ENCODE data around the gene TRAPPC11. TPM values are rescaled to one million over a fixed set of nuclear protein-coding genes. Genes with fewer than 3 reads are reported as not detected.
A peak's percentile ranks its signal among the peaks of the same experiment; 100 is the strongest.

TRAPPC11 gene
- total RNA-seq, 1 donor from 2014 or later, result 26.3 TPM

DNA sequence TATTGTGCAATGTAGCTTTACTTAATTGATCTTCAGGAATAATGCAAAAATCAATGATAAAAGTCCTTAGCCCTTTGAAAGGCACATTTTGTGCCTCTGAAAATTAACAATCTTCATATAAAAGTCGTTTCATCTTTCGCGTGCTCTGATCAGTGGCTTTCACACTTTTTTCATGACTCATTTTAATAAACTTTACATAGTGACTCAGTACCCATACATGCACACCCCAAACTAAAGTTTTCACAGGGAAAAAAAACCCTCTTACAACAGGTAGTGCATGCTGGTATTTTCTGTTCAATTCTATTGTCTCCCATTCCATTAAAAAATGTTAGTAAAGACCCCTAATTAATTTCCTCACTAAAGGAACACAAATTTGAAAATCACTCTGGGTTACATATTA, 21.6 kb upstream of the TRAPPC11 start:
- no peaks in the 10 kb centered on the region for H3K27me3 Mint-ChIP-seq (ENCODE audit: low read depth)
- no peaks in the 10 kb centered on the region for H3K9me3 Mint-ChIP-seq (ENCODE audit: low read depth)
- peaks cover 3% of the 10 kb centered on the region for H3K36me3 Mint-ChIP-seq (ENCODE audit: low read depth)
- H3K27ac Mint-ChIP-seq (ENCODE audit: unreplicated experiment), result peak overlapping the region; percentile 89
- no peak for DNase-seq (ENCODE audit: low spot score)
- peaks cover 54% of the 10 kb centered on the region for H3K4me1 Mint-ChIP-seq (ENCODE audit: low read depth)
- H3K4me3 Mint-ChIP-seq (ENCODE audit: unreplicated experiment), result no peak overlapping the region
- TF ChIP-seq CTCF (IDR thresholded peaks at IDR 0.05), result no peak

DNA sequence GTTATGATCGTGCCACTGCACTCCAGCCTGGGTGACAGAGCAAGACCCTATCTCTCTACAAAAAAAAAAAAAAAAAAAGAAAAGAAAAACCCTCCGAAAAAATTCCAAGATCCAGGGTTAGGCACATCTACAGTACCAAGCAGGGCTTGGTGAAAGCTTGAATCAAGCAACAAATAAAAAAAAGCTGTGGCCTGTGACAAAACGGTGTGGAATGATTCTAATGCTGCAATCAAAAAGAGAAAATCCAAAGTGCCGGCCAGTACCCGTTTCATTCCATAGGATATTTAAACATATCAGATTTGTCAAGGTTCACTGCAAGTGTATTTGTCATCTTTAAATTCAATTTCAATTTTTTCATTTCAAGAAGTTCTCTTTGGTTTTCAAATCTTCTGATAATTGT, 20.7 kb upstream of the TRAPPC11 start:
- Mint-ChIP-seq H3K27me3 (ENCODE audit: low read depth) (no peaks in the 10 kb centered on the region), H3K36me3 (ENCODE audit: low read depth) (peaks cover 3% of the 10 kb centered on the region), H3K4me3 (ENCODE audit: unreplicated experiment) (no peak overlapping the region), H3K9me3 (ENCODE audit: low read depth) (no peaks in the 10 kb centered on the region), H3K27ac (ENCODE audit: unreplicated experiment) (peak overlapping the region; percentile 89), H3K4me1 (ENCODE audit: low read depth) (peaks cover 53% of the 10 kb centered on the region)
- no peak for DNase-seq (ENCODE audit: low spot score)
- TF ChIP-seq CTCF (IDR thresholded peaks at IDR 0.05), result no peak

DNA sequence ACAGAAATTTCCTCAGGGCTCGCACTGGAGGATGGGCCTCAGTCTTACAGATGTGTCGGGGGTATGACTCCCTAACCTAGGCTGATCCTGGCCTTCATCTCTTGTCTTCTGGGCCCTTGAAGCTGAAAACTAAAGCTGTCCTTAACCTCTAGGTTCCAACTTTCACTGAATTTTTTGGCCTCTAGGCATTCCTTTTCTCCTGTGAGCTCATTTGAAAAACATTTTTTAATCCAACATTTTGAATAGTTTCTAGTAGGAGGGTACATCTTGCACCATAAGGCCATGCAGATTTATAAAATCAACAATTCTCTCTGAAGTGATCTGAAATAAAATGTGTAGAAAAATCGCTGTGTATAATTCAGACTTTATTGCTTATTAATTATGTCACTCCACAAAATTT, 19.8 kb upstream of the TRAPPC11 start:
- no peak for DNase-seq (ENCODE audit: low spot score)
- Mint-ChIP-seq H3K4me3 (ENCODE audit: unreplicated experiment) (no peak overlapping the region), H3K27me3 (ENCODE audit: low read depth) (no peaks in the 10 kb centered on the region), H3K36me3 (ENCODE audit: low read depth) (peaks cover 7% of the 10 kb centered on the region), H3K27ac (ENCODE audit: unreplicated experiment) (peak overlapping the region; percentile 89), H3K9me3 (ENCODE audit: low read depth) (no peaks in the 10 kb centered on the region), H3K4me1 (ENCODE audit: low read depth) (peaks cover 44% of the 10 kb centered on the region)
- TF ChIP-seq CTCF (IDR thresholded peaks at IDR 0.05), result no peak

GRCh38 chr4:183645326-183645725, 13.8 kb upstream of the TRAPPC11 start:
- H3K27me3 Mint-ChIP-seq (ENCODE audit: low read depth), result no peaks in the 10 kb centered on the region
- H3K36me3 Mint-ChIP-seq (ENCODE audit: low read depth), result peaks cover 14% of the 10 kb centered on the region
- TF ChIP-seq CTCF (IDR thresholded peaks at IDR 0.05), result no peak
- H3K27ac Mint-ChIP-seq (ENCODE audit: unreplicated experiment), result no peak overlapping the region
- no peaks in the 10 kb centered on the region for H3K9me3 Mint-ChIP-seq (ENCODE audit: low read depth)
- no peak for DNase-seq (ENCODE audit: low spot score)
- H3K4me1 Mint-ChIP-seq (ENCODE audit: low read depth), result no peaks in the 10 kb centered on the region
- no peak overlapping the region for H3K4me3 Mint-ChIP-seq (ENCODE audit: unreplicated experiment)

DNA sequence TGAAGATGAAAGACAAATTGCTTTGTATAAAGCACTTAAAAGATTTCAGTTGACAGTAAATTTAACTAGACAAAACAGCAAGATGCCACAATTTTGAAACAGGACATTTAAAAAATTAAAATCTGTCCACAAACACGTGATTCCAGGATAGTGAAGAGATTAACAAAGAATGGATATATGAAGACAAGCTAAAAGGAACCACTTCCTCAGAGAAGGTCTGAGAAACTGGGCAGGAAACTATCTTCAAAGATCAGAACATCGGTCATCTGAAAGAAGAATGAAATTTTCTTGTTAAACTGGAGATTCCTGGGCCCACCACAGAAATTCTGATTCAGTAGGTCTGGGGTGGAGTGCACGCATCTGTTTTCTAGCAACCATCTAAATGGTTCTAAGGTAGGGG, 1.5 kb upstream of the TRAPPC11 start:
- TF ChIP-seq CTCF (IDR thresholded peaks at IDR 0.05), result no peak
- Mint-ChIP-seq H3K36me3 (ENCODE audit: low read depth) (peaks cover 12% of the 10 kb centered on the region), H3K9me3 (ENCODE audit: low read depth) (no peaks in the 10 kb centered on the region), H3K27ac (ENCODE audit: unreplicated experiment) (no peak overlapping the region), H3K4me3 (ENCODE audit: unreplicated experiment) (peak overlapping the region; percentile 91), H3K27me3 (ENCODE audit: low read depth) (no peaks in the 10 kb centered on the region), H3K4me1 (ENCODE audit: low read depth) (peaks cover 34% of the 10 kb centered on the region)
- DNase-seq (ENCODE audit: low spot score), result no peak
